Peyer's patch (tissue), 4 donors: ENCODE data around the gene NGB. TPM values are rescaled to one million over a fixed set of nuclear protein-coding genes. Genes with fewer than 3 reads are reported as not detected.

Experiments
- DNase-seq, 3 donors: peaks; one replicate each; pipeline ENCODE4 v3.0.0-alpha.2; 2017 to 2019
- H3K27ac ChIP-seq, 4 donors: fragments of 200-600 bp; sonication (generic); one replicate each; pipeline ENCODE4 v1.5.1; 2016 to 2019
- H3K27me3 ChIP-seq, 2 donors: fragments of 200-600 bp; sonication (generic); one replicate each; pipeline ENCODE4 v1.5.1; 2019
- H3K36me3 ChIP-seq, 3 donors: fragments of 200-600 bp; sonication (generic); one replicate each; pipeline ENCODE4 v1.5.1; 2016 to 2019
- H3K4me1 ChIP-seq, 4 donors: fragments of 200-600 bp; sonication (generic); one replicate each; pipeline ENCODE4 v1.5.1; 2016 to 2019
- H3K4me3 ChIP-seq, 4 donors: fragments of 200-600 bp; sonication (generic); 1 replicate in 3 of 4; 2 replicates in 1 of 4; pipeline ENCODE4 v1.5.1; 2016 to 2019; ENCODE audit warnings: mild to moderate bottlenecking in 1 of 4
- H3K9me3 ChIP-seq, 4 donors: fragments of 200-600 bp; sonication (generic); one replicate each; pipeline ENCODE4 v1.5.1; 2016 to 2019; ENCODE audit warnings: mild to moderate bottlenecking in 1 of 4
- CTCF ChIP-seq, 6 experiments: fragments of 450-650 bp in 4 of 6; fragments of 200-600 bp in 2 of 6; sonication (generic) in 1 of 6; IDR thresholded peaks; one replicate each; pipeline ENCODE4 v1.5.1; 2017 to 2019; ENCODE audit warnings: antibody characterized with exemption in 6 of 6, mild to moderate bottlenecking in 3 of 6, moderate library complexity in 1 of 6
- POLR2A ChIP-seq, 2 donors: fragments of 450-650 bp; IDR thresholded peaks; one replicate each; pipeline ENCODE4 v1.5.1; 2017; ENCODE audit warnings: antibody characterized with exemption in 2 of 2, mild to moderate bottlenecking in 2 of 2, moderate library complexity in 2 of 2
- total RNA-seq, 4 donors: library from RNA; depleted of rRNA; stranded (reverse); fragments of >200 nt; gene quantifications; one replicate each; pipeline ENCODE4 v1.1.0, GENCODE V29; 2016

Gene NGB
- total RNA-seq, 4 donors from 2014 or later = not detected

- no peak for DNase-seq
- no peaks in the 10 kb centered on the region for H3K27me3 ChIP-seq
- peaks cover 0 to 7% (median 0%) of the 10 kb centered on the region in 3 donors for H3K36me3 ChIP-seq
- no peak overlapping the region for H3K27ac ChIP-seq
- H3K4me3 ChIP-seq = no peak overlapping the region
- no peaks in the 10 kb centered on the region for H3K9me3 ChIP-seq
- peaks cover 0 to 8% (median 0%) of the 10 kb centered on the region in 4 donors for H3K4me1 ChIP-seq
- TF ChIP-seq CTCF (IDR thresholded peaks at IDR 0.05) (no peak), POLR2A (IDR thresholded peaks at IDR 0.05) (no peak)
These were observed 34.7 kb upstream of the NGB start for GRCh38 chr14:77305696-77306095.

- Histone ChIP-seq H3K9me3 (no peaks in the 10 kb centered on the region), H3K27me3 (no peaks in the 10 kb centered on the region), H3K36me3 (peaks cover 0 to 13% (median 0%) of the 10 kb centered on the region in 3 donors), H3K4me3 (no peak overlapping the region), H3K4me1 (peaks cover 0 to 8% (median 0%) of the 10 kb centered on the region in 4 donors), H3K27ac (peak overlapping the region in 1 of 4 donors; percentile 18)
- TF ChIP-seq POLR2A (IDR thresholded peaks at IDR 0.05) (no peak), CTCF (IDR thresholded peaks at IDR 0.05) (no peak)
- peak in 1 of 3 donors; percentile 57 for DNase-seq
These were observed 32.6 kb upstream of the NGB start for GRCh38 chr14:77303417-77304156.

GRCh38 chr14:77302926-77303325 lies 31.9 kb upstream of the NGB start:
- H3K27ac ChIP-seq = peak overlapping the region in 1 of 4 donors; percentile 5
- H3K36me3 ChIP-seq = peaks cover 0 to 20% (median 0%) of the 10 kb centered on the region in 3 donors

GRCh38 chr14:77301103-77301502 lies 30.1 kb upstream of the NGB start:
- Histone ChIP-seq H3K27me3 (no peaks in the 10 kb centered on the region), H3K4me3 (no peak overlapping the region), H3K4me1 (peaks cover 0 to 8% (median 0%) of the 10 kb centered on the region in 4 donors), H3K36me3 (peaks cover 0 to 24% (median 0%) of the 10 kb centered on the region in 3 donors), H3K27ac (no peak overlapping the region), H3K9me3 (no peaks in the 10 kb centered on the region)
- DNase-seq = peak; percentile 56 to 89 (median 82)
- TF ChIP-seq POLR2A (IDR thresholded peaks at IDR 0.05) (no peak), CTCF (IDR thresholded peaks at IDR 0.05) (peak in 5 of 6 experiments; percentile 56 to 81 (median 73))

More at GRCh38 chr14:77302926-77303325, 31.9 kb upstream of the NGB start:
- no peaks in the 10 kb centered on the region for H3K9me3 ChIP-seq
- no peaks in the 10 kb centered on the region for H3K27me3 ChIP-seq
- no peak for TF ChIP-seq POLR2A (IDR thresholded peaks at IDR 0.05)
- no peak for TF ChIP-seq CTCF (IDR thresholded peaks at IDR 0.05)
- peaks cover 0 to 8% (median 0%) of the 10 kb centered on the region in 4 donors for H3K4me1 ChIP-seq
- no peak overlapping the region for H3K4me3 ChIP-seq
- peak in 1 of 3 donors; percentile 55 for DNase-seq

- H3K27ac ChIP-seq = peak overlapping the region in 2 of 4 donors; percentile 26 to 72
- no peak overlapping the region for H3K4me3 ChIP-seq
- peak in 2 of 3 donors; percentile 66 to 82 for DNase-seq
- no peaks in the 10 kb centered on the region for H3K27me3 ChIP-seq
- peaks cover 0 to 8% (median 0%) of the 10 kb centered on the region in 4 donors for H3K4me1 ChIP-seq
- TF ChIP-seq POLR2A (IDR thresholded peaks at IDR 0.05) = no peak
- no peak for TF ChIP-seq CTCF (IDR thresholded peaks at IDR 0.05)
- H3K9me3 ChIP-seq = no peaks in the 10 kb centered on the region
- peaks cover 0 to 23% (median 0%) of the 10 kb centered on the region in 3 donors for H3K36me3 ChIP-seq
These were observed 28.8 kb upstream of the NGB start for GRCh38 chr14:77299771-77300170.
